G401.6 (cell line): Measurements from ENCODE around the gene SETD5.

Experiments used
- FAIRE-seq: peaks from 2 replicates; lab custom pipeline; 2012; peaks lifted over from hg19 to GRCh38; lab: Jason Lieb, UNC

Gene SETD5

GRCh38 chr3:9409981-9410854 is 12.8 kb downstream of the SETD5 start:
- no peak for FAIRE-seq

DNA sequence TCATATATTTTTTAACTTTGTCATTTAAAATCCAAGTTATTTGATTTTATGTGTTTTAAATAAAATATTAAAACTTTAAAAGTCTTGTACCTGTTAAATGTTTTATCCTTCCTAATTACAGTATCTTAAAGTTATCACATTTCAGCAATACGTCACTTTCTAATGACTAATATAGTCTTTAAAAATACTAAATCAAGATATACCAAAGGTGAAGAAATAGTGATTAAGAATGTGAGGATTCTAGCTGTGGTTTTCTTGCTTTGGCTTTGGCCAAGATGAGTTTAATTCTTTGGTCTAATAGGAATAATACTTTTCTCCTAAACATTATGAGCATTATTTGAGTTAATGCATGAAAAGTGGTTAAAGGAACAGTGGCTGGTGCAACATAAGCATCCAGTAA is 13.9 kb downstream of the SETD5 start:
- no peak for FAIRE-seq

DNA sequence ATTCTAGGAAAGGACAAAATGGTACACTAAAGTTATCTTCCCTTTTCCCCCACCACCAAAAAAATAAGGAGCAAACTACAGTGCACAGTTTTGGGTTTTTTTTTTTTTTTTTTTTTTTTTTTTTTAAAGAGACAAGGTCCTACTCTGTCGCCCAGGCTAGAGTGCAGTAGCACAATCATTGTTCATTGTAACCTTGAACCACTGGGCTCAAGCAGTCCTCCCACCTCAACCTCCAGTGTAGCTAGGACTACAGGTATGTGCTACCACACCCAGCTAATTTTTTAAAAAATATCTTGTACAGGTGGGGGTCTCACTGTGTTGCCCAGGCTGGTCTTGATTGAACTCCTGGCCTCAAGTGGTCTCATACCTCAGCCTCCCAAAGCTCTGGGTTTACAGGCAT is 14.9 kb downstream of the SETD5 start:
- no peak for FAIRE-seq

GRCh38 chr3:9414826-9415225 is 17.4 kb downstream of the SETD5 start:
- peak; percentile 13 for FAIRE-seq

DNA sequence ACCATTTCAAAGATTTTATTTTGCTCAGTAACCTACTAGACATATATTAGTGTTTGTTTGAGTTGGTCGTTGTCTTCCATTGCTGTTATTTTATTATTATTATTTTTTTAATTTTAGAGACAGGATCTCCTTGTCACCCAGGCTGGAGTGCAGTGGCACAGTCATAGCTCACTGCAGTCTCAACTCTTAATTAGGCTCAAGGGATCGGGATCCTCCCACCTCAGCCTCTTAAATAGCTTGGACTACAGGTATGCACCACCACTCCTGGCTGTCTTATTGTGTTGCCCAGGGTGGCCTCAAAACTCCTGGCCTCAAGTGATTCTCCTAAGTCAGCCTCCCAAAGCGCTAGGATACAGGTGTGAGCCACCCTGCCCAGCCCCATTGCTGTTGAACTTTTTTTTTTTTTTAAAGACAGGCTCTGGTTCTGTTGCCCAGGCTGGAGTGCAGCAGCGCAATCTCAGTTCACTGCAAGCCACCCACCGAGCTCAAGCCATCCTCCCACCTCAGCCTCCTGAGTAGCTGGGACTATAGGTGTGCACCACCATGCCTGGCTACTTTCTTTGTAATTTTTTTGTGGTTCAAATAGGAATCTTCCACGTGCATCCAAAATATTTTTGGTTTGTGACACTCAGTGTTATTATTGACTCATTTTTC is 18.2 kb downstream of the SETD5 start:
- no peak for FAIRE-seq

- FAIRE-seq, result no peak
These were observed 18.8 kb downstream of the SETD5 start for GRCh38 chr3:9416139-9416780.

GRCh38 chr3:9420850-9421549 is 23.6 kb downstream of the SETD5 start:
- no peak for FAIRE-seq

GRCh38 chr3:9422712-9423424 is 25.5 kb downstream of the SETD5 start:
- FAIRE-seq, result peak; percentile 28

GRCh38 chr3:9428411-9428810 is 31.0 kb downstream of the SETD5 start:
- no peak for FAIRE-seq

DNA sequence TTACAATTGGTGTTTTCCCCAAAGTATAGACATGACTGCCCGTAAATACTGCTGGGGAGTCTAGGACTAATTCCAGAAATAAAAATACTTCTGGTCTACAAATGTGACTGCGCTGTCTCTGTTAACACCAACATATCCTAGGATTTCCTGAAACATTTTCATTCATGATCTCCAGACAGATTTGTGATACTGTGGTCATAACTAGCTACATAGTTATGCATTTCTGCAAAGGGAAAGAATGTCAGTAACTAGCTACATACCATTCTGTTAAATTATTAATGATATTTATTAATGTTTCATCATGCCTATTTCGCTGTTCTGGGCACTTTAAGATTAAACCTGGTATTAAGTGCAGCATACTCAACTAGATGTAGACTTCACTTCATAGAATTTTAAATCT is 33.3 kb downstream of the SETD5 start:
- FAIRE-seq, result no peak

- no peak for FAIRE-seq
These were observed 36.5 kb downstream of the SETD5 start for GRCh38 chr3:9433627-9434521.

GRCh38 chr3:9435316-9435715 is 37.9 kb downstream of the SETD5 start:
- no peak for FAIRE-seq

DNA sequence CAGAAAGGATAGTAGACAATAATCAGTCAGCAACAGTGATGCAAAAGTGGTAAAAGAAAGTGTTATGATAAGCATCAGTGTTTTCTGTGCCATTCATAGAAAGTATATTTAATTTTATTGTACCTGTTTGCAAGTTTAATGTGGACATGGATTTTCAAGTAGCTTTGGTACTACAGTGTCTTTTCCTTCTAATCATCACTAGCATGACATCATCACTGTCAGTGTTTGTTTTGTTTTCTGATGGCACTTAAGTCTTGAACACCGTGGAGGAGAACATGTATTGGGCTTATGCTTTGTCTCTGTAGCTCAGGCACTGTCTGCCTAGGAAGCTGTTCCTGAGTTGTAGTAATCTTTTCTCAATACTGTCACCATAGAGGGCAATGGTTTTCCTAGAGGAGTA is 41.9 kb downstream of the SETD5 start:
- FAIRE-seq, result no peak

- no peak for FAIRE-seq
These were observed 44.2 kb downstream of the SETD5 start for GRCh38 chr3:9441501-9442221.

DNA sequence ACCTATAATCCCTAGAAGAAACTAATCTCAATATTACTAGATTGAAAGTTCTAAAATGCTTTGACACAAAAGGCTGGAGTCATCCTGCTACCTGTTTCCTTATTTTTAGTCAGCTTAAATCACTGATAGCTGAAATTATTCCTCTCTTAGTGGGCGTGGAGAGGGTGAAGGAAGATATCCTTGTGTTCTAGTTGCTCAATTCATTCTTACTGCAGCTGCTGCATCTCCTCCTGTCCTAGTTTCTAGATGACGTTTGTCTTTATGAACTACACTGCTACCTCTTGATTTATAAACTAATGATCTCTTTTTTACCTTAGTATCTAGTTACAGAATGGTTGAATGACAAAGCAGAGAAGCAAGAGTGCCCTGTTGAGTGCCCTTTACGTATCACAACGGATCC is 50.7 kb downstream of the SETD5 start:
- no peak for FAIRE-seq

GRCh38 chr3:9448643-9449042 is 51.2 kb downstream of the SETD5 start:
- no peak for FAIRE-seq

GRCh38 chr3:9450126-9450525 is 52.7 kb downstream of the SETD5 start:
- FAIRE-seq, result no peak

GRCh38 chr3:9450991-9451390 is 53.6 kb downstream of the SETD5 start:
- FAIRE-seq, result no peak

- peak; percentile 64 for FAIRE-seq
These were observed 55.0 kb downstream of the SETD5 start for GRCh38 chr3:9452417-9452816.

- no peak for FAIRE-seq
These were observed 58.2 kb downstream of the SETD5 start for GRCh38 chr3:9455596-9456131.
